GM12874 (cell line): ENCODE data around the gene ZNF346.
A peak's percentile ranks its signal among the peaks of the same experiment; 100 is the strongest.

Source experiments
- TF ChIP-seq, protein P1 (sequence below): IDR thresholded peaks from 2 replicates; pipeline ENCODE4 v1.5.1; 2011; ENCODE audit warnings: low read depth, mild to moderate bottlenecking, control low read depth, low read length, moderate library complexity; ENCODE audit not compliant: insufficient read depth

ZNF346 gene

GRCh38 chr5:177064500-177065277 lies 42.2 kb downstream of the ZNF346 start:
- TF ChIP-seq, protein P1, sequence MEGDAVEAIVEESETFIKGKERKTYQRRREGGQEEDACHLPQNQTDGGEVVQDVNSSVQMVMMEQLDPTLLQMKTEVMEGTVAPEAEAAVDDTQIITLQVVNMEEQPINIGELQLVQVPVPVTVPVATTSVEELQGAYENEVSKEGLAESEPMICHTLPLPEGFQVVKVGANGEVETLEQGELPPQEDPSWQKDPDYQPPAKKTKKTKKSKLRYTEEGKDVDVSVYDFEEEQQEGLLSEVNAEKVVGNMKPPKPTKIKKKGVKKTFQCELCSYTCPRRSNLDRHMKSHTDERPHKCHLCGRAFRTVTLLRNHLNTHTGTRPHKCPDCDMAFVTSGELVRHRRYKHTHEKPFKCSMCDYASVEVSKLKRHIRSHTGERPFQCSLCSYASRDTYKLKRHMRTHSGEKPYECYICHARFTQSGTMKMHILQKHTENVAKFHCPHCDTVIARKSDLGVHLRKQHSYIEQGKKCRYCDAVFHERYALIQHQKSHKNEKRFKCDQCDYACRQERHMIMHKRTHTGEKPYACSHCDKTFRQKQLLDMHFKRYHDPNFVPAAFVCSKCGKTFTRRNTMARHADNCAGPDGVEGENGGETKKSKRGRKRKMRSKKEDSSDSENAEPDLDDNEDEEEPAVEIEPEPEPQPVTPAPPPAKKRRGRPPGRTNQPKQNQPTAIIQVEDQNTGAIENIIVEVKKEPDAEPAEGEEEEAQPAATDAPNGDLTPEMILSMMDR, result no peak

DNA sequence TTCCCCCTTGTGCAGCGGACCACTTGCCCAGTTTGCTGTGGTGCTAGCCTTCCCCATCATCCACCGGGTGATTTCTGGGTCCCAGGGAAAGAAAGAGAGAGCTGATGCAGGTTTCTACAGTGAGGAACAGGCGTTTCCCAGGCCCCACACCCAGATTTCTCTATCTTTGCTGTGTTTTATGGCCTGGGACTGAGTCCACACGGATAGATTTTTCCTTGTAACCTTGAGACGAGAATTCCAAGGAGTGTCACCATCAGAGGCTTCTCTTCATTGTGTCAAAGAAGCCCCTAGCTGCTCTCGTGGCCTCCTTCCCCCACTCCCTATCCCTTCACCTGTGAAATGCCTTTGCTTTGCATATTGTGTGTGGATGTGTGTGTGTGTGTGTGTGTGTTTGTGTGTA lies 43.0 kb downstream of the ZNF346 start:
- TF ChIP-seq, protein P1, result no peak

DNA sequence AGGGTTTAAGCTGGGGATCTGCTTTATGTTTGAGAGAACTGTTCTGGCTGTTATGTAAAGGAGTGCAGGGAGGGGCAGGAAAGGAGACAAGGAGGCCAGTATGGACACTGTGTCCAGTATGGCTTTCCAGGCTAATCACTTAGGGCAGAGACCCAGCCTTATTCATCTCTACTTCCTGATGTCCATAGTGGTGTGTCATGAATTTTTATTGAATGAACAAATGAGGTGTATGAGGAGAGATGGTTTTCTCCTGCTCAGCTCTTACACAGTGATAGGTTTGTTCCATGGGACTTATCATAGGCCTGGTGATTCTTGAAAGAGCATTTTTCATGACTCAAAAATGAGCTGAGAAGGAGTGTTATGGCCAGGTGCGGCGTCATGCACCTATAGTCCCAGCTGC lies 43.7 kb downstream of the ZNF346 start:
- TF ChIP-seq, protein P1, result no peak

GRCh38 chr5:177067503-177067902 lies 45.0 kb downstream of the ZNF346 start:
- TF ChIP-seq, protein P1, result no peak

DNA sequence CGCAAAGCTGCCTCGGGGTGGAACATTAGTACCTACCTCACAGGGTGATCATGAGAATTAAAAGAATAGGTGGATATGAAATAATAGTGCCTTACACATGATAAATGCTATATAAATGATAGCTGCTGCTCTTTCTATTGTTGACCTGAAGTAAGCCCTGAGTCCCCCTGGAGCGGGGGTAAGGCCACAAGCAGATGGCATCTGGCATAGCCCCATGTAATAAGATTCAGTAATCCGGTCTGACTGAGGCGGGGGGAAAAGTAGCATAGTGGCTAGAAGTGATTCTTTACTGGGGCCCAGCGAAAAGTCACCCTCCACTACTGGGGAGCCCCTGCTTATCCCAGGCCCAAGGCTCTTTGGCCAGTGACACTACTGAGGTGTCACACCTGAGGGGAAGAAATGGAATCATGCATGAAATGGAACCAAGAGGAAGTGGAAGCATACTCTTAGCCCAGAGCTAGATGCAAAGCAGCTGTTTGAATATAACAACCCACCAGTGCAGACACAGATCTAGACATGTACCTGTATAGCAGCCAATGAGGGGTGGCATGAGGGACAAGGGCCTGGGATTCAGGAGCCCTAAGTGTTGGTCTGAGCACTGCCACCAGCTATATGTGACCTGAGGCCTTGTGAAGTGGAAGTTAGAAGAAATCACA lies 48.2 kb downstream of the ZNF346 start:
- TF ChIP-seq, protein P1, result no peak

DNA sequence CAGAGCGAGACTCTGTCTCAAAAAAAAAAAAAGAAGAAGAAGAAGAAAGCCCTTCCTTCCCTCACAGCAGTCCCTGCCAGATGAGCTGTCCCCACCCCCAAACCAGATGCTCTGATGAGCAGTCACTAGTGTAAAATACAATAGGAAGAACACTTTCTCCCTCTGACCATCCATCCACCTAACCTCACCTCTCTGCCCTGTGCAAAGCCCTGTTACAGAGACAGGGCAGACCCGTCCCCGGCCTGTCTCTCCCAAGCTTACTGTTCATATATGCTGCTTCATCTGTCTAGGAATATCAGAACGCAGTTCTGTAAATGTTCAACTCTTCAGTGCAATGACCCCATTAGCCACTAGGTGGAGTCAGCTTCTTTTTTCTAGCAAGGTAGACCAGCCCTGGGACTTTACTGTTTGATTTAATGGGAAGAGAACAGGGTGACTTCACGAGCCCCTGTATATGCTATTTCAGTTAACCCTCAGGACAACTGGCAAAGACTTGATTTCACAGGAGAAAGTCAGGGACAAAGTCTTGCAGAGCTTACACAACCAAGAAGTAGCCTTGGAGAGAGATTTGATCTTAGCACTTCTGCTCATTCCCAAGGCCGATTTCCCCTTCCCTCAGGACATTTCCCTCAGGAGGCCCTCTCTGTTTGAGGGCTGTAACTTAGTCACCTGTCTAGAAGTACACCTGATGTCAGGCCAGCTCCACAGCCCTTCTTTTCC lies 49.3 kb downstream of the ZNF346 start:
- TF ChIP-seq, protein P1, result peak; percentile 84

- TF ChIP-seq, protein P1, result no peak
Measured at GRCh38 chr5:177077335-177077734, 54.8 kb downstream of the ZNF346 start.
